ENCODE measurements around the gene STX8.

DNA sequence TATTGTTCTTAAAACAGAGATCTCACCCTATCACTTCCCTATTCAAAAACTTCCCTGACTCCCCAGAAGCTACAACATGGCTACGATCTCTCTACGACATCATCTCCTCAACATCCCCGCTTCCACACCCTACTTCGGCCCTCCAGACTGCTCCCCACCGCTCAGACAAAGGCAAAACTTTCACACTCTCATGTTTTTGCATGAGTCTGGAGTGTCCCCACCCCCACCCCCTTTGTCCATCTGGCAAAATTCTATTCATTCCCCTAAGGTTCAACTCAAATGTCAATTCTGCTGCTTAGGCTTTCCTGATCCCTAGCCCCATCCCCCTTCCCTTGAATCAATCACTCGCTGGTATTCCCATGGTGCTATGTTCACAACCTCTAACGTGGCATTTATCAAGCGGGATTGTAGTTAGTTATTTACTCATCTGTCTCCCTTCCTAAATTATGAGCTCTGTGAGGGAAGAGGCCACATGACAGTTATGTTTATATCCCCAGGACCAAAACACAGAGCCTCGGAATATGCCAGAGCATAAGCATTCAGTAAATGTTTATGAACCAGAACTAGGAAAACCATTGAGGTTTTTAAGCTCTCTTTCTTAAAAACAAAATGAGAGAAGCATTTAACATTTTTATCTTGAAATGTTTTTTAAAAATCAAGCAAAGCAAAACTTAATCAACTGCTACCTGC lies 55.9 kb downstream of the STX8 start:
- TF ChIP-seq, protein P1, sequence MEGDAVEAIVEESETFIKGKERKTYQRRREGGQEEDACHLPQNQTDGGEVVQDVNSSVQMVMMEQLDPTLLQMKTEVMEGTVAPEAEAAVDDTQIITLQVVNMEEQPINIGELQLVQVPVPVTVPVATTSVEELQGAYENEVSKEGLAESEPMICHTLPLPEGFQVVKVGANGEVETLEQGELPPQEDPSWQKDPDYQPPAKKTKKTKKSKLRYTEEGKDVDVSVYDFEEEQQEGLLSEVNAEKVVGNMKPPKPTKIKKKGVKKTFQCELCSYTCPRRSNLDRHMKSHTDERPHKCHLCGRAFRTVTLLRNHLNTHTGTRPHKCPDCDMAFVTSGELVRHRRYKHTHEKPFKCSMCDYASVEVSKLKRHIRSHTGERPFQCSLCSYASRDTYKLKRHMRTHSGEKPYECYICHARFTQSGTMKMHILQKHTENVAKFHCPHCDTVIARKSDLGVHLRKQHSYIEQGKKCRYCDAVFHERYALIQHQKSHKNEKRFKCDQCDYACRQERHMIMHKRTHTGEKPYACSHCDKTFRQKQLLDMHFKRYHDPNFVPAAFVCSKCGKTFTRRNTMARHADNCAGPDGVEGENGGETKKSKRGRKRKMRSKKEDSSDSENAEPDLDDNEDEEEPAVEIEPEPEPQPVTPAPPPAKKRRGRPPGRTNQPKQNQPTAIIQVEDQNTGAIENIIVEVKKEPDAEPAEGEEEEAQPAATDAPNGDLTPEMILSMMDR (IDR thresholded peaks at IDR 0.05; ENCODE audit: low read depth, low read length, missing input control), result no peak
- TF ChIP-seq TAF1 (conservative IDR thresholded peaks at IDR 0.05) (no peak), RAD21 (IDR thresholded peaks at IDR 0.05) (no peak), JUND (IDR thresholded peaks at IDR 0.05) (no peak), EGR1 (IDR thresholded peaks at IDR 0.05; ENCODE audit: low read depth in 2 of 2) (no peak), SP1 (IDR thresholded peaks at IDR 0.05) (no peak), FOXA1 (IDR thresholded peaks at IDR 0.05) (no peak), YY1 (IDR thresholded peaks at IDR 0.05) (no peak), FOXA2 (IDR thresholded peaks at IDR 0.05) (no peak), RXRA (IDR thresholded peaks at IDR 0.05) (no peak)
- TF ChIP-seq, protein P2, sequence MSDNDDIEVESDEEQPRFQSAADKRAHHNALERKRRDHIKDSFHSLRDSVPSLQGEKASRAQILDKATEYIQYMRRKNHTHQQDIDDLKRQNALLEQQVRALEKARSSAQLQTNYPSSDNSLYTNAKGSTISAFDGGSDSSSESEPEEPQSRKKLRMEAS (IDR thresholded peaks at IDR 0.05), result no peak
- TF ChIP-seq, protein P3, sequence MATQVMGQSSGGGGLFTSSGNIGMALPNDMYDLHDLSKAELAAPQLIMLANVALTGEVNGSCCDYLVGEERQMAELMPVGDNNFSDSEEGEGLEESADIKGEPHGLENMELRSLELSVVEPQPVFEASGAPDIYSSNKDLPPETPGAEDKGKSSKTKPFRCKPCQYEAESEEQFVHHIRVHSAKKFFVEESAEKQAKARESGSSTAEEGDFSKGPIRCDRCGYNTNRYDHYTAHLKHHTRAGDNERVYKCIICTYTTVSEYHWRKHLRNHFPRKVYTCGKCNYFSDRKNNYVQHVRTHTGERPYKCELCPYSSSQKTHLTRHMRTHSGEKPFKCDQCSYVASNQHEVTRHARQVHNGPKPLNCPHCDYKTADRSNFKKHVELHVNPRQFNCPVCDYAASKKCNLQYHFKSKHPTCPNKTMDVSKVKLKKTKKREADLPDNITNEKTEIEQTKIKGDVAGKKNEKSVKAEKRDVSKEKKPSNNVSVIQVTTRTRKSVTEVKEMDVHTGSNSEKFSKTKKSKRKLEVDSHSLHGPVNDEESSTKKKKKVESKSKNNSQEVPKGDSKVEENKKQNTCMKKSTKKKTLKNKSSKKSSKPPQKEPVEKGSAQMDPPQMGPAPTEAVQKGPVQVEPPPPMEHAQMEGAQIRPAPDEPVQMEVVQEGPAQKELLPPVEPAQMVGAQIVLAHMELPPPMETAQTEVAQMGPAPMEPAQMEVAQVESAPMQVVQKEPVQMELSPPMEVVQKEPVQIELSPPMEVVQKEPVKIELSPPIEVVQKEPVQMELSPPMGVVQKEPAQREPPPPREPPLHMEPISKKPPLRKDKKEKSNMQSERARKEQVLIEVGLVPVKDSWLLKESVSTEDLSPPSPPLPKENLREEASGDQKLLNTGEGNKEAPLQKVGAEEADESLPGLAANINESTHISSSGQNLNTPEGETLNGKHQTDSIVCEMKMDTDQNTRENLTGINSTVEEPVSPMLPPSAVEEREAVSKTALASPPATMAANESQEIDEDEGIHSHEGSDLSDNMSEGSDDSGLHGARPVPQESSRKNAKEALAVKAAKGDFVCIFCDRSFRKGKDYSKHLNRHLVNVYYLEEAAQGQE (IDR thresholded peaks at IDR 0.05), result no peak
- TF ChIP-seq, protein P4, sequence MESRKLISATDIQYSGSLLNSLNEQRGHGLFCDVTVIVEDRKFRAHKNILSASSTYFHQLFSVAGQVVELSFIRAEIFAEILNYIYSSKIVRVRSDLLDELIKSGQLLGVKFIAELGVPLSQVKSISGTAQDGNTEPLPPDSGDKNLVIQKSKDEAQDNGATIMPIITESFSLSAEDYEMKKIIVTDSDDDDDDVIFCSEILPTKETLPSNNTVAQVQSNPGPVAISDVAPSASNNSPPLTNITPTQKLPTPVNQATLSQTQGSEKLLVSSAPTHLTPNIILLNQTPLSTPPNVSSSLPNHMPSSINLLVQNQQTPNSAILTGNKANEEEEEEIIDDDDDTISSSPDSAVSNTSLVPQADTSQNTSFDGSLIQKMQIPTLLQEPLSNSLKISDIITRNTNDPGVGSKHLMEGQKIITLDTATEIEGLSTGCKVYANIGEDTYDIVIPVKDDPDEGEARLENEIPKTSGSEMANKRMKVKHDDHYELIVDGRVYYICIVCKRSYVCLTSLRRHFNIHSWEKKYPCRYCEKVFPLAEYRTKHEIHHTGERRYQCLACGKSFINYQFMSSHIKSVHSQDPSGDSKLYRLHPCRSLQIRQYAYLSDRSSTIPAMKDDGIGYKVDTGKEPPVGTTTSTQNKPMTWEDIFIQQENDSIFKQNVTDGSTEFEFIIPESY (IDR thresholded peaks at IDR 0.05), result no peak

Data from liver (tissue), 3 donors.